ENCODE measurements around the gene HSPB9.

DNA sequence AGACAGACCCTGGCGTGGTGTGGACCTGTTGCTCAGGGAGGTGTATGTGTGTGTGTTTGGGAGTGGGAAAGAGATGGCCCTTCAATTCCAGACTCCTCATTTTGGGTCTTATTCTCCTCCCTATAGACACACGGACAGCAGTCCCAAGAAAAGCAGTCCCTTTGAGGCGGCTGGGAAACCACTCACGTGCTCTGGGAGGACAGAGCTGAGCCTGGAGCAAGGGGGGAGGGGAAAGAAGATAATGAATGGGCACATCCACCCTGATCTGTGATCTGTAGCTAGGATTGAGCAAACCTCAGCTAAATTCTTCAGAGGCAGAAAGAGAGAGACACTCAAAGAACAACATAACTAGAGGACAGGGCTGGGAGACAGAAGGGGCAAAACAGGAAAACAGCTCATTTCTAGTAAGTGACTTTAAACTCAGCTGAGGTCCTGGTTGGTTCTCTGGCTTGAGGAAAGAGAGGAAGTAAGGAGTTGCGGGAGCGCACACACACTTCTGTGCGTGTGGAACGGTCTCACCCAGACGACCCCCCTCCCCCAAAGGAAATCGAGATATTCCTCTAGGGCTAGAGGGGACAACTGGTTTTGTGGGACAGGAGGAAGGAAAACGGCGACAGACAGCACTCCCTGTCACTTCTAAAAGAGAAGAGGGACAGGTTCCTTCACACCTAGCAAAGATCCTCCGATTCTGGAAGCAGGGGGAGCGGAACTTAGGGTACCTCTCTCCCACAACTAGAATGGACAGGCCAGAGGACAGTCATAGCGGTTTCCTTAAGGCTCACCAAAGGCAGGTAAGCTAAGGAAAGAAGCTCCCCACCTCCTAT lies 31.5 kb downstream of the HSPB9 start:
- no peak for TF ChIP-seq EP300 (IDR thresholded peaks at IDR 0.05; ENCODE audit: low read depth)
- TF ChIP-seq, protein P1, sequence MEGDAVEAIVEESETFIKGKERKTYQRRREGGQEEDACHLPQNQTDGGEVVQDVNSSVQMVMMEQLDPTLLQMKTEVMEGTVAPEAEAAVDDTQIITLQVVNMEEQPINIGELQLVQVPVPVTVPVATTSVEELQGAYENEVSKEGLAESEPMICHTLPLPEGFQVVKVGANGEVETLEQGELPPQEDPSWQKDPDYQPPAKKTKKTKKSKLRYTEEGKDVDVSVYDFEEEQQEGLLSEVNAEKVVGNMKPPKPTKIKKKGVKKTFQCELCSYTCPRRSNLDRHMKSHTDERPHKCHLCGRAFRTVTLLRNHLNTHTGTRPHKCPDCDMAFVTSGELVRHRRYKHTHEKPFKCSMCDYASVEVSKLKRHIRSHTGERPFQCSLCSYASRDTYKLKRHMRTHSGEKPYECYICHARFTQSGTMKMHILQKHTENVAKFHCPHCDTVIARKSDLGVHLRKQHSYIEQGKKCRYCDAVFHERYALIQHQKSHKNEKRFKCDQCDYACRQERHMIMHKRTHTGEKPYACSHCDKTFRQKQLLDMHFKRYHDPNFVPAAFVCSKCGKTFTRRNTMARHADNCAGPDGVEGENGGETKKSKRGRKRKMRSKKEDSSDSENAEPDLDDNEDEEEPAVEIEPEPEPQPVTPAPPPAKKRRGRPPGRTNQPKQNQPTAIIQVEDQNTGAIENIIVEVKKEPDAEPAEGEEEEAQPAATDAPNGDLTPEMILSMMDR (IDR thresholded peaks at IDR 0.05) = no peak
- TF ChIP-seq POLR2A (IDR thresholded peaks at IDR 0.05) = no peak
- no peak for TF ChIP-seq POLR2AphosphoS5 (IDR thresholded peaks at IDR 0.05)

Data from transverse colon (tissue), 4 donors.